Liver (tissue), 9 donors: ENCODE results near the gene FGF5. TPM values are rescaled to one million over a fixed set of nuclear protein-coding genes. Genes with fewer than 3 reads are reported as not detected.
"Not testable (repeated sequence)": the region's sequence is repeated elsewhere in the genome, so short reads cannot be mapped to it uniquely, and the experiment has no call there.

ENCODE experiments used
- DNase-seq: peaks from one replicate; pipeline ENCODE4 v3.0.0-alpha.2; 2017; ENCODE audit warnings: low spot score
- H3K27ac ChIP-seq, 2 donors: one replicate each; pipeline ENCODE4 v1.7.0; 2013; ENCODE audit warnings: inconsistent platforms in 2 of 2, low read length in 2 of 2, control low read depth in 1 of 2, low read depth in 1 of 2, mild to moderate bottlenecking in 1 of 2
- H3K27me3 ChIP-seq, 4 donors: one replicate each; pipeline versions ENCODE4 v1.6.1 to v1.7.0; 2013; ENCODE audit warnings: low read length in 3 of 4, inconsistent platforms in 1 of 4, mild to moderate bottlenecking in 1 of 4, moderate library complexity in 1 of 4; ENCODE audit not compliant: control insufficient read depth in 4 of 4, insufficient read depth in 4 of 4
- H3K36me3 ChIP-seq, 4 donors: one replicate each; pipeline versions ENCODE4 v1.6.1 to v1.7.0; 2013; ENCODE audit warnings: low read length in 3 of 4, mild to moderate bottlenecking in 3 of 4, low read depth in 1 of 4, moderate library complexity in 1 of 4; ENCODE audit not compliant: control insufficient read depth in 4 of 4, insufficient read depth in 3 of 4
- H3K4me1 ChIP-seq, 4 donors: one replicate each; pipeline versions ENCODE4 v1.6.1 to v1.7.0; 2013; ENCODE audit warnings: low read length in 3 of 4, mild to moderate bottlenecking in 3 of 4, moderate library complexity in 1 of 4; ENCODE audit not compliant: control insufficient read depth in 4 of 4, insufficient read depth in 4 of 4
- H3K4me3 ChIP-seq, 3 donors: one replicate each; pipeline versions ENCODE4 v1.6.1 to v1.7.0; 2013; ENCODE audit warnings: low read length in 3 of 3, control low read depth in 1 of 3, low read depth in 1 of 3, mild to moderate bottlenecking in 1 of 3
- H3K9ac ChIP-seq, 2 donors: one replicate each; pipeline ENCODE4 v1.7.0; 2013; ENCODE audit warnings: low read length in 2 of 2, mild to moderate bottlenecking in 2 of 2, moderate library complexity in 2 of 2, control low read depth in 1 of 2, low read depth in 1 of 2
- H3K9me3 ChIP-seq, 4 donors: one replicate each; pipeline versions ENCODE4 v1.6.1 to v1.7.0; 2013; ENCODE audit warnings: low read length in 3 of 4; ENCODE audit not compliant: control insufficient read depth in 4 of 4
- ATF3 ChIP-seq: IDR thresholded peaks from 2 replicates; pipeline ENCODE4 v1.6.1; 2016; ENCODE audit warnings: antibody characterized with exemption
- CTCF ChIP-seq: fragments of 150-350 bp; IDR thresholded peaks from 2 replicates; pipeline ENCODE4 v1.5.1; 2017; ENCODE audit warnings: improper control_type of control experiment, low read depth, low read length; ENCODE audit not compliant: missing input control
- EGR1 ChIP-seq, 2 donors: IDR thresholded peaks; 2 replicates each; pipeline ENCODE4 v1.6.1; 2016 to 2018; ENCODE audit warnings: antibody characterized with exemption in 2 of 2, low read depth in 2 of 2
- FOXA1 ChIP-seq: IDR thresholded peaks from 2 replicates; pipeline ENCODE4 v1.6.1; 2016; ENCODE audit warnings: antibody characterized with exemption
- FOXA2 ChIP-seq: IDR thresholded peaks from 2 replicates; pipeline ENCODE4 v1.6.1; 2016; ENCODE audit warnings: antibody characterized with exemption
- GABPA ChIP-seq, 2 donors: IDR thresholded peaks in 1 of 2; conservative IDR thresholded peaks in 1 of 2; 2 replicates each; pipeline ENCODE4 v1.6.1; 2016; ENCODE audit warnings: antibody characterized with exemption in 2 of 2, mild to moderate bottlenecking in 1 of 2, moderate library complexity in 1 of 2
- HNF4G ChIP-seq: IDR thresholded peaks from 2 replicates; pipeline ENCODE4 v1.6.1; 2016; ENCODE audit warnings: antibody characterized with exemption
- JUND ChIP-seq, 2 donors: IDR thresholded peaks; 2 replicates each; pipeline ENCODE4 v1.6.1; 2016; ENCODE audit warnings: antibody characterized with exemption in 2 of 2
- MAX ChIP-seq: IDR thresholded peaks from 2 replicates; pipeline ENCODE4 v1.6.1; 2016; ENCODE audit warnings: antibody characterized with exemption
- NR2F2 ChIP-seq: IDR thresholded peaks from 2 replicates; pipeline ENCODE4 v1.6.1; 2016; ENCODE audit warnings: antibody characterized with exemption
- RAD21 ChIP-seq, 2 donors: IDR thresholded peaks; 2 replicates each; pipeline ENCODE4 v1.6.1; 2016; ENCODE audit warnings: antibody characterized with exemption in 2 of 2, mild to moderate bottlenecking in 2 of 2
- REST ChIP-seq: IDR thresholded peaks from 2 replicates; pipeline ENCODE4 v1.6.1; 2016; ENCODE audit warnings: antibody characterized with exemption, mild to moderate bottlenecking
- RXRA ChIP-seq, 2 donors: IDR thresholded peaks; 2 replicates each; pipeline ENCODE4 v1.6.1; 2017 to 2018; ENCODE audit warnings: antibody characterized with exemption in 2 of 2, mild to moderate bottlenecking in 1 of 2
- SP1 ChIP-seq: IDR thresholded peaks from 2 replicates; pipeline ENCODE4 v1.6.1; 2018; ENCODE audit warnings: antibody characterized with exemption, mild to moderate bottlenecking
- TAF1 ChIP-seq: conservative IDR thresholded peaks from 2 replicates; pipeline ENCODE4 v1.6.1; 2016; ENCODE audit warnings: antibody characterized with exemption, mild to moderate bottlenecking
- YY1 ChIP-seq: IDR thresholded peaks from 2 replicates; pipeline ENCODE4 v1.6.1; 2016; ENCODE audit warnings: antibody characterized with exemption, mild to moderate bottlenecking
- ZBTB33 ChIP-seq: IDR thresholded peaks from 2 replicates; pipeline ENCODE4 v1.6.1; 2016; ENCODE audit warnings: antibody characterized with exemption
- WGBS: extraction: QIAGEN DNeasy Blood & Tissue Kit; methylation state at CpG from one replicate; pipeline ENCODE4 v1.1.7; 2013; 5-methylcytosine and 5-hydroxymethylcytosine counted together
- polyA plus RNA-seq, 2 donors: library from polyadenylated mRNA; stranded (reverse) in 1 of 2; unstranded in 1 of 2; fragments of 200-250 nt in 1 of 2; fragments of >200 nt in 1 of 2; fragmentation: Nextera tagmentation in 1 of 2; extraction: Ambion mirVana in 1 of 2; gene quantifications; one replicate each; pipeline versions ENCODE4 v1.2.1 to v1.2.3, GENCODE V29; 2013 to 2015
- total RNA-seq, 2 donors: library from RNA; depleted of rRNA; stranded (reverse); fragments of >200 nt; gene quantifications; one replicate each; pipeline ENCODE4 v1.2.3, GENCODE V29; 2014
- donor health status: healthy.
- donor health status: healthy.
- donor health status: healthy.
- donor health status: healthy.
- donor health status: healthy.

The FGF5 gene
- total and polyA plus RNA-seq, 4 donors = 0.03 TPM; not detected in 3

GRCh38 chr4:80286451-80286850 lies 20.0 kb downstream of the FGF5 start:
- Histone ChIP-seq H3K9ac (no peak overlapping the region), H3K9me3 (no peaks in the 10 kb centered on the region), H3K27ac (no peak overlapping the region), H3K36me3 (no peaks in the 10 kb centered on the region), H3K4me1 (no peaks in the 10 kb centered on the region), H3K4me3 (no peak overlapping the region), H3K27me3 (peaks cover 0 to 3% (median 1%) of the 10 kb centered on the region in 4 donors)
- WGBS = 70% methylated on average over 7 of the region's 7 CpGs
- no peak for DNase-seq
- TF ChIP-seq ZBTB33 = no peak
- no peak for TF ChIP-seq RAD21 (IDR thresholded peaks at IDR 0.05)
- no peak for TF ChIP-seq REST
- no peak for TF ChIP-seq TAF1
- TF ChIP-seq CTCF = no peak
- TF ChIP-seq ATF3 = no peak
- TF ChIP-seq JUND (IDR thresholded peaks at IDR 0.05) = no peak
- TF ChIP-seq EGR1 (IDR thresholded peaks at IDR 0.05; ENCODE audit: low read depth in 2 of 2) = no peak

GRCh38 chr4:80290665-80291064 lies 24.2 kb downstream of the FGF5 start:
- DNase-seq, H3K9me3 ChIP-seq, H3K27ac ChIP-seq, H3K36me3 ChIP-seq, H3K4me3 ChIP-seq, H3K27me3 ChIP-seq, H3K4me1 ChIP-seq, H3K9ac ChIP-seq: not testable (repeated sequence)
- WGBS = 98% methylated on average over 2 of the region's 2 CpGs

GRCh38 chr4:80294206-80294605 lies 27.7 kb downstream of the FGF5 start:
- Histone ChIP-seq H3K27ac (no peak overlapping the region), H3K36me3 (no peaks in the 10 kb centered on the region), H3K4me3 (no peak overlapping the region), H3K9ac (no peak overlapping the region), H3K4me1 (peaks cover 0 to 3% (median 1%) of the 10 kb centered on the region in 4 donors), H3K27me3 (no peaks in the 10 kb centered on the region), H3K9me3 (no peaks in the 10 kb centered on the region)
- WGBS = 50% methylated on average over 2 of the region's 2 CpGs
- no peak for DNase-seq
- TF ChIP-seq ATF3 = no peak
- no peak for TF ChIP-seq HNF4G
- no peak for TF ChIP-seq RAD21 (IDR thresholded peaks at IDR 0.05)
- no peak for TF ChIP-seq MAX
- TF ChIP-seq REST = no peak
- TF ChIP-seq EGR1 (IDR thresholded peaks at IDR 0.05; ENCODE audit: low read depth in 2 of 2) = no peak
- no peak for TF ChIP-seq SP1
- no peak for TF ChIP-seq NR2F2
- TF ChIP-seq FOXA2 = no peak
- no peak for TF ChIP-seq FOXA1
- no peak for TF ChIP-seq GABPA (IDR thresholded peaks at IDR 0.05 in 1 of 2, conservative IDR thresholded peaks at IDR 0.05 in 1 of 2)
- TF ChIP-seq RXRA (IDR thresholded peaks at IDR 0.05) = no peak
- no peak for TF ChIP-seq JUND (IDR thresholded peaks at IDR 0.05)
- no peak for TF ChIP-seq TAF1
- no peak for TF ChIP-seq YY1
